PFSK-1 (cell line): ENCODE data around the gene DYRK1A.

Experiments
- FOXP2 ChIP-seq: optimal IDR thresholded peaks from 2 replicates; pipeline ENCODE3; 2011; ENCODE audit warnings: borderline replicate concordance, control low read depth, inconsistent platforms; ENCODE audit not compliant: insufficient read depth; ENCODE audit errors: extremely low read length, extremely low read depth
- POLR2AphosphoS5 ChIP-seq: IDR thresholded peaks from 2 replicates; pipeline ENCODE4 v1.6.1; 2012; ENCODE audit warnings: low read depth, mild to moderate bottlenecking, control low read depth, low read length, moderate library complexity
- TAF1 ChIP-seq: IDR thresholded peaks from 2 replicates; pipeline ENCODE4 v1.6.1; 2012; ENCODE audit warnings: low read length, control low read depth, borderline replicate concordance; ENCODE audit not compliant: insufficient read depth

GRCh38 chr21:37415939-37416338 lies 49.4 kb downstream of the DYRK1A start:
- TF ChIP-seq POLR2AphosphoS5 (no peak), TAF1 (no peak), FOXP2 (no peak)
